Tibial nerve (tissue), 4 donors: ENCODE data around the gene TSPAN15. TPM values are rescaled to one million over a fixed set of nuclear protein-coding genes. Genes with fewer than 3 reads are reported as not detected.

Source experiments
- DNase-seq, 2 donors: peaks; one replicate each; pipeline ENCODE4 v3.0.0-alpha.2; 2019; ENCODE audit warnings: low spot score in 2 of 2
- H3K27ac ChIP-seq, 4 donors: fragments of 200-600 bp; sonication (generic) in 3 of 4; one replicate each; pipeline ENCODE4 v1.5.1; 2017 to 2019; ENCODE audit warnings: mild to moderate bottlenecking in 1 of 4
- H3K27me3 ChIP-seq, 2 donors: fragments of 200-600 bp; sonication (generic) in 1 of 2; one replicate each; pipeline versions ENCODE4 v1.5.1 to v1.6.0; 2017 to 2019
- H3K36me3 ChIP-seq, 3 donors: fragments of 200-600 bp; sonication (generic); one replicate each; pipeline ENCODE4 v1.5.1; 2018 to 2019
- H3K4me1 ChIP-seq, 4 donors: fragments of 200-600 bp; sonication (generic) in 3 of 4; one replicate each; pipeline ENCODE4 v1.5.1; 2017 to 2019
- H3K4me3 ChIP-seq, 4 donors: fragments of 200-600 bp; sonication (generic) in 3 of 4; one replicate each; pipeline ENCODE4 v1.5.1; 2017 to 2019; ENCODE audit warnings: mild to moderate bottlenecking in 1 of 4, moderate library complexity in 1 of 4
- H3K9me3 ChIP-seq, 4 donors: fragments of 200-600 bp; sonication (generic) in 3 of 4; one replicate each; pipeline ENCODE4 v1.5.1; 2017 to 2019
- EP300 ChIP-seq, 2 donors: sonication (generic); formaldehyde crosslinking; IDR thresholded peaks; one replicate each; pipeline ENCODE4 v1.6.1; 2017; ENCODE audit warnings: antibody characterized with exemption in 2 of 2, mild to moderate bottlenecking in 1 of 2
- POLR2A ChIP-seq, 2 donors: fragments of 450-650 bp; IDR thresholded peaks; one replicate each; pipeline ENCODE4 v1.6.1; 2017; ENCODE audit warnings: antibody characterized with exemption in 2 of 2, mild to moderate bottlenecking in 2 of 2, moderate library complexity in 2 of 2
- WGBS, 2 donors: methylation state at CpG; one replicate each; pipeline ENCODE4 v1.1.5; 2018; 5-methylcytosine and 5-hydroxymethylcytosine counted together
- total RNA-seq, 4 donors: library from RNA; depleted of rRNA; stranded (reverse); fragments of >200 nt; gene quantifications; one replicate each; pipeline ENCODE4 v1.1.0, GENCODE V29; 2016
- TF ChIP-seq, protein P1 (sequence below), 5 experiments: fragments of 200-600 bp in 3 of 5; fragments of 450-650 bp in 2 of 5; sonication (generic) in 3 of 5; IDR thresholded peaks; one replicate each; pipeline ENCODE4 v1.5.1; 2016 to 2019; ENCODE audit warnings: antibody characterized with exemption in 5 of 5, mild to moderate bottlenecking in 3 of 5, moderate library complexity in 2 of 5

Gene TSPAN15
- total RNA-seq, 4 donors from 2014 or later = 46.9 to 117 (median 92.7) TPM

DNA sequence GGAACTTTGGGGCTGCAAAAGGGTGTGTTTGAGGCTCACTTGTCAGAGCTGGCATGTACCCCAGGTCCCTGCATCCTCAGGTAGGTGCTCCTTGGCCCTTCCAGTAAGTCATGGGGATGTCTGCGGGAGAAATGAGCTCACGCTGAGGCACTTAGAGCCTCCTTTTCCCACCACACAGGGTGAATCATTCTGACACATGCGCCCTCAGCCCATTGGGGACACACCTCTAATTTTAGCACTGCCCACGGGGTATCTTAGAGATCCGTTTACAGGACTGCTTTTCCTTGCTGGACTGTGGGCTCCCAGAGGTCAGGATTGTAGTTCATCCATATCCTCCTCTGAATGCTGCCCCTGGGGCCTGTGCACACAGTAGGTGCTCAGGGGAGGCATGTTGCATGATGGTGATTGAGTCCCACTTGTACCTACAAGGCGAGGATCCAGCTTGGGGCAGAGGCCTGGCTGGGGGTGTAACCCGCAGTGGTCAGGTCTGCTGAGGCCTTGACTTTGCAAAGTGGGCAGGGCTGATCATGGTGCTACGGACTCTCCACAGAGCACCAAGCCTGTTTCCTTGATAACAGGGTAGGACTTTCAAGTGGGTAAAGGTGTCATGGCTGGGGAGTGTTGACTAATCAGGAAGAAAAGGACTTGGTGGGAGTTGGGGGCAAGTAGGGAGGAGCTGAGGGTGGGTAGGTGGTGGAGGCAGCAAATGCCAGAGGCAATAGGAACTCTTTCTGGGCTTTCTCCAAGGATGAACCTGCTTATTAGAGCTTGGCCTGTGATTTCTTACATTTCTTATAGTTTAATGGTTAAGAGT, 5.8 kb downstream of the TSPAN15 start:
- Histone ChIP-seq H3K36me3 (no peaks in the 10 kb centered on the region), H3K9me3 (no peaks in the 10 kb centered on the region), H3K27me3 (no peaks in the 10 kb centered on the region), H3K4me3 (no peak overlapping the region), H3K27ac (peak overlapping the region in 3 of 4 donors; percentile 48 to 92 (median 83)), H3K4me1 (peaks cover 0 to 85% (median 36%) of the 10 kb centered on the region in 4 donors)
- TF ChIP-seq EP300 (IDR thresholded peaks at IDR 0.05) = no peak
- DNase-seq = no peak
- 80 to 83% methylated on average over 8 of the region's 8 CpGs for WGBS, 2 donors

DNA sequence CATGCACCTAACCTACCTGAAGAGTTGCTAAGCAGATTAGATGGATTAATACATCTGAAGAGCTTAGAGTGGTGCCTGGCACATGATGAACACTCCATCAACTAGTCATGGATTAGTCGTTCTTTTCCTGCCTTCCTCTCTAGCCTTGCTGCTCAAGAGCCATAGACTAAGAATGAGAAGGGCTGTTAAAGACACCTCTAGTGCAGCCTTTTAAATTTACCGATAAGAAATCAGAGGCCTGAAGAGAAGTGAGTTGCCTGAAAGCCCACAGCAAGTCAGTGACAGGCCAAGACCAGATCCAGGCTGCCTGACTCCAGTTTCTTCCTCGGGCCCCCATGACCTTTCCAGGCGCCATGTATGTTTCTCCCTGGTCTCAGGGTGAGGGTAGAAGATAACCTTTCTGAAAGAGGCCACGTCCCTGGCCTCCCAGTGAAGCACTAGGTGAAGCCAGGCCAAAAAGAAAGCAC, 6.5 kb downstream of the TSPAN15 start:
- H3K36me3 ChIP-seq = no peaks in the 10 kb centered on the region
- H3K4me3 ChIP-seq = no peak overlapping the region
- no peak for TF ChIP-seq POLR2A (IDR thresholded peaks at IDR 0.05)
- H3K9me3 ChIP-seq = no peaks in the 10 kb centered on the region
- WGBS, 2 donors = 56 to 70% methylated on average over 5 of the region's 5 CpGs
- no peak for DNase-seq
- H3K4me1 ChIP-seq = peaks cover 0 to 84% (median 41%) of the 10 kb centered on the region in 4 donors
- no peaks in the 10 kb centered on the region for H3K27me3 ChIP-seq
- H3K27ac ChIP-seq = peak overlapping the region in 3 of 4 donors; percentile 48 to 92 (median 83)

DNA sequence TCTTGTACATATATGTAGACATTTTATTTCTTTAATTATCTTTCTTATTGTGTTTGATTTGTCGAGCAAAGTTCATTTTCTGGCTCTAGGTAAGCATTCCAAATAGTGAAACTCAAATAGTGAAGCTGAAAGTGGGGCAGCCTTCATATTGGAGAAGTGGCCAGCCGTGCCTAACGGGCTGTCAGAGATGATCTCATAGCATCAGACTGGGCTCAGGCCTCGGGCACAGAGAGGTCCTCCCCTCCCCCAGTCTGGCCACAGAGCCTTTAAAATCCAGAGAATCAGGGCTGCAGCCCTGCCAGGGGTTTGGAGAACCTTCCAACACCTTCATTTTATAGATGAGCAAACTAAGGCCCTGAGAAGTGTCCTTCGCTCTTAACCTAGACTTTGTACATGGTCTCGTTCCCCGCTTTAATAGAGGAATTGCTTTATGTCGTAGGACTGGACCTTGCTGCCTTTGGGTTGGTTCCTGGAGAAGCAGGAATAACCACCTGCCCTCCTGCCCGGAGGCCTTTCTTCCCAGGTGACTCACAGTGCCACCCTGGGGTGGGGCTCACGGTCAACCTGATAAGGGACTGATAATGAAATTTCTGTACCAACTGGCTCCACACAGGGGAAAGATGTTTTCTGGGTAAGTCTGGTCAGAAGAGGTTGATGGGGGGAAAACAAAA, 7.3 kb downstream of the TSPAN15 start:
- no peaks in the 10 kb centered on the region for H3K27me3 ChIP-seq
- TF ChIP-seq, protein P1, sequence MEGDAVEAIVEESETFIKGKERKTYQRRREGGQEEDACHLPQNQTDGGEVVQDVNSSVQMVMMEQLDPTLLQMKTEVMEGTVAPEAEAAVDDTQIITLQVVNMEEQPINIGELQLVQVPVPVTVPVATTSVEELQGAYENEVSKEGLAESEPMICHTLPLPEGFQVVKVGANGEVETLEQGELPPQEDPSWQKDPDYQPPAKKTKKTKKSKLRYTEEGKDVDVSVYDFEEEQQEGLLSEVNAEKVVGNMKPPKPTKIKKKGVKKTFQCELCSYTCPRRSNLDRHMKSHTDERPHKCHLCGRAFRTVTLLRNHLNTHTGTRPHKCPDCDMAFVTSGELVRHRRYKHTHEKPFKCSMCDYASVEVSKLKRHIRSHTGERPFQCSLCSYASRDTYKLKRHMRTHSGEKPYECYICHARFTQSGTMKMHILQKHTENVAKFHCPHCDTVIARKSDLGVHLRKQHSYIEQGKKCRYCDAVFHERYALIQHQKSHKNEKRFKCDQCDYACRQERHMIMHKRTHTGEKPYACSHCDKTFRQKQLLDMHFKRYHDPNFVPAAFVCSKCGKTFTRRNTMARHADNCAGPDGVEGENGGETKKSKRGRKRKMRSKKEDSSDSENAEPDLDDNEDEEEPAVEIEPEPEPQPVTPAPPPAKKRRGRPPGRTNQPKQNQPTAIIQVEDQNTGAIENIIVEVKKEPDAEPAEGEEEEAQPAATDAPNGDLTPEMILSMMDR (IDR thresholded peaks at IDR 0.05) = no peak
- no peak for TF ChIP-seq POLR2A (IDR thresholded peaks at IDR 0.05)
- TF ChIP-seq EP300 (IDR thresholded peaks at IDR 0.05) = no peak
- WGBS, 2 donors = 63 to 64% methylated on average over 10 of the region's 10 CpGs
- peak overlapping the region in 3 of 4 donors; percentile 48 to 92 (median 83) for H3K27ac ChIP-seq
- no peak overlapping the region for H3K4me3 ChIP-seq
- H3K36me3 ChIP-seq = no peaks in the 10 kb centered on the region
- H3K4me1 ChIP-seq = peaks cover 0 to 84% (median 46%) of the 10 kb centered on the region in 4 donors
- DNase-seq = no peak
- H3K9me3 ChIP-seq = no peaks in the 10 kb centered on the region

DNA sequence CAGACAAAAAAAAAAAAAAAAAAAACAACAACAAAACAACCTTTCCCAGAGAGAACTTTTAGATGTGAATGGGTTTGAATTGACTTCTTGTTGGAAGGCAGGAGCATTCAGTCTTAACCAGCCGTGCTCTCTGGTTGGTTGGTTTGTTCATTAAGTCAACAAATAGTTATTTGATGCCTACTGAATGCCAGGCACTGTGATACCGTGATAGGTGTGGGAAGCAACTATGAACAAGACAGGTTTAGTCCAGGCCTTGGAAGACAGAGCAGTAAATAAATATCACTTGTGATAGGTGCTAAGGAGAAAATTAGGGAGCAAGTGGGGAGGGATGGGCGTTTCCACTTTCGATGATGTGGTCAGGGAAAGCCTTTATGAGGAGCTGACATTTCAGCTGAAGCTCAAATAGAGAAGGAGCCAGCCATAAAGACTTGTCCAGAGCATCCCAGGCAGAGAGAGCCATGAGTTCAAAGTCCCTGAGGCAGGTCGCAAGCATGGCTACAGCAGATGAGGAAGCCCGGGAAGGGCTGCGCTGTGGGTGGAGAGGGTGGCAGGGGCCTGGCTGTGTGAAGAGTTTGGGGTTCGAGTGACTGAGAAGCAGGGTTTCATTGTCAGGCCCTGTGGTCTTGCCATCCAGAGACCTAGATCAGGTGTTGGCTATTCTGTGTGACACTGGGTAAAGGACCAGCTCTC, 8.0 kb downstream of the TSPAN15 start:
- Histone ChIP-seq H3K4me1 (peaks cover 0 to 84% (median 52%) of the 10 kb centered on the region in 4 donors), H3K27ac (peak overlapping the region in 3 of 4 donors; percentile 48 to 92 (median 83)), H3K4me3 (no peak overlapping the region), H3K9me3 (no peaks in the 10 kb centered on the region), H3K27me3 (no peaks in the 10 kb centered on the region), H3K36me3 (no peaks in the 10 kb centered on the region)
- TF ChIP-seq EP300 (IDR thresholded peaks at IDR 0.05) = no peak
- no peak for DNase-seq
- 61 to 82% methylated on average over 8 of the region's 8 CpGs for WGBS, 2 donors

DNA sequence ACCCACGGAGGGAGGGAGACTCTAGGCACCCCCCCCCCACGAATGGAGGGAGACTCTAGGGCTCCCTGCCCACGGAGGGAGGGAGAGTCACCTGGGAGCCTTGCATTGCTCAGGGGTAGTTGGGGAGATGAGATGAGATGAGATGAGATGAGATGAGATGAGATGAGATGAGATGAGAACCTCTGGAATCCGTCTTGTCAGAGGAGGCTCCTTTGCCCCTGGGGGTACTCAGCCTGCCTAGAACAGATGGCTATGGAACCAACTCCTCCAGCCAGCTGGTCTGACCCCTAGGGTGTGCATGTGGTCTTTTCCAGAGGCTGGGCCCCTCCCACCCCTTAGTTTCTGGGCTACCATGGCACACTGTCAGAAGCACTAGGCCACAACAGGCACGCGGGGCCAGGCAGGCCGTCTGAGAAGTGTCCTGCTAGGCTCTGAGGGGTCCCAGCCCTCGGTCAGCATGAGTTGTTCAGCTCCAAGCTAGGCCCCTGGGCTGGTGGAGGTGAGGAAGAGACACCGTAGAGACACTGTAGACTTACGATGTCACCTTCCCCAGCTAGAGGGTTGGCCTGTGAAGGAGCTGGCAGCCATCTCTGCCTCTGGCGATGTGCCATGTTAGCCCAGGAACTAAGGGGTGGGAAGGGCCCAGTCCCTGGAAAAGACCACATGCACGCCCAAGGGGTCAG, 8.8 kb downstream of the TSPAN15 start:
- Histone ChIP-seq H3K27ac (peak overlapping the region in 3 of 4 donors; percentile 48 to 92 (median 83)), H3K4me1 (peaks cover 0 to 86% (median 59%) of the 10 kb centered on the region in 4 donors), H3K4me3 (no peak overlapping the region), H3K27me3 (no peaks in the 10 kb centered on the region), H3K36me3 (no peaks in the 10 kb centered on the region), H3K9me3 (no peaks in the 10 kb centered on the region)
- no peak for DNase-seq
- TF ChIP-seq EP300 (IDR thresholded peaks at IDR 0.05) = no peak
- TF ChIP-seq, protein P1 (IDR thresholded peaks at IDR 0.05) = no peak
- TF ChIP-seq POLR2A (IDR thresholded peaks at IDR 0.05) = no peak
- 66 to 70% methylated on average over 8 to 10 of the region's 12 CpGs for WGBS, 2 donors

DNA sequence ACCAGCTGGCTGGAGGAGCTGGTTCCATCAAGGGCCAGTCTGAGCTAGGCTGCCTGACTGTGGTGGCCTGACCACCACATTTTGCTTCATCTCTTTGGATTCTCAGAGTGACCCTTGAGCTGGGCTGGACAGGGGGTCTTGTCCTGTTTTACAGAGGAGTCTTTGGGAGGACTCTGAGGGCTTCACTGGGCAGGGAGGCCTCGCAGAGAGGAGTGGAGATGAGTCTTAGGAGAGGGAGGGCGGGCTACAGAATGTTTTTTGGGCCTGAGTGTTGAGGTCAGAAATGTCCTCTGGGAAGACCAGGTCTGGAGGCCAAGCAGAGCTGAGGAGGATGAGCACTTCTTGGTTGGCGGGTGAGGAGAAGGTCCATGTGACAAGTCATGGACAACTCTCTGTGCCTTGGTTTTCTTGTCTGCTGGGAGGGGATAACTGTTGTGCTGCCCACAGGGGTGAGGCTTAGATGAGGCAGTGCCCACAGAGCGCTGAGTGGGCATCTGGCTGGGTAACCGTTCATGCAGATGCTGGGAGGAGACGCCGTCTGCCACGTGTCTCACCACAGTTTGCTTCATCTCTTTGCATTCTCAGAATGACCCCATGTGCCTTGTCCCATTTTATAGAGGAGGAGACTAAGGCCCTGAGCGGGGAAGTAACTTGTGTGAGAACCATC, 9.4 kb downstream of the TSPAN15 start:
- no peaks in the 10 kb centered on the region for H3K9me3 ChIP-seq
- no peaks in the 10 kb centered on the region for H3K27me3 ChIP-seq
- TF ChIP-seq, protein P1 (IDR thresholded peaks at IDR 0.05) = no peak
- TF ChIP-seq POLR2A (IDR thresholded peaks at IDR 0.05) (no peak), EP300 (IDR thresholded peaks at IDR 0.05) (no peak)
- no peak overlapping the region for H3K4me3 ChIP-seq
- no peaks in the 10 kb centered on the region for H3K36me3 ChIP-seq
- 63 to 79% methylated on average over 9 of the region's 9 CpGs for WGBS, 2 donors
- DNase-seq = no peak
- H3K27ac ChIP-seq = peak overlapping the region; percentile 8 to 92 (median 66)
- peaks cover 0 to 89% (median 65%) of the 10 kb centered on the region in 4 donors for H3K4me1 ChIP-seq
